Activated gamma-delta T cell (primary cell): Measurements from ENCODE around the gene NACAD.

ENCODE experiments used
- DNase-seq: peaks from one replicate; lab custom pipeline; 2025; lab: John Stamatoyannopoulos, UW
- total RNA-seq, 2 donors: gene quantifications; one replicate each; lab custom pipeline; 2026; lab: John Stamatoyannopoulos, UW

NACAD gene, protein sequence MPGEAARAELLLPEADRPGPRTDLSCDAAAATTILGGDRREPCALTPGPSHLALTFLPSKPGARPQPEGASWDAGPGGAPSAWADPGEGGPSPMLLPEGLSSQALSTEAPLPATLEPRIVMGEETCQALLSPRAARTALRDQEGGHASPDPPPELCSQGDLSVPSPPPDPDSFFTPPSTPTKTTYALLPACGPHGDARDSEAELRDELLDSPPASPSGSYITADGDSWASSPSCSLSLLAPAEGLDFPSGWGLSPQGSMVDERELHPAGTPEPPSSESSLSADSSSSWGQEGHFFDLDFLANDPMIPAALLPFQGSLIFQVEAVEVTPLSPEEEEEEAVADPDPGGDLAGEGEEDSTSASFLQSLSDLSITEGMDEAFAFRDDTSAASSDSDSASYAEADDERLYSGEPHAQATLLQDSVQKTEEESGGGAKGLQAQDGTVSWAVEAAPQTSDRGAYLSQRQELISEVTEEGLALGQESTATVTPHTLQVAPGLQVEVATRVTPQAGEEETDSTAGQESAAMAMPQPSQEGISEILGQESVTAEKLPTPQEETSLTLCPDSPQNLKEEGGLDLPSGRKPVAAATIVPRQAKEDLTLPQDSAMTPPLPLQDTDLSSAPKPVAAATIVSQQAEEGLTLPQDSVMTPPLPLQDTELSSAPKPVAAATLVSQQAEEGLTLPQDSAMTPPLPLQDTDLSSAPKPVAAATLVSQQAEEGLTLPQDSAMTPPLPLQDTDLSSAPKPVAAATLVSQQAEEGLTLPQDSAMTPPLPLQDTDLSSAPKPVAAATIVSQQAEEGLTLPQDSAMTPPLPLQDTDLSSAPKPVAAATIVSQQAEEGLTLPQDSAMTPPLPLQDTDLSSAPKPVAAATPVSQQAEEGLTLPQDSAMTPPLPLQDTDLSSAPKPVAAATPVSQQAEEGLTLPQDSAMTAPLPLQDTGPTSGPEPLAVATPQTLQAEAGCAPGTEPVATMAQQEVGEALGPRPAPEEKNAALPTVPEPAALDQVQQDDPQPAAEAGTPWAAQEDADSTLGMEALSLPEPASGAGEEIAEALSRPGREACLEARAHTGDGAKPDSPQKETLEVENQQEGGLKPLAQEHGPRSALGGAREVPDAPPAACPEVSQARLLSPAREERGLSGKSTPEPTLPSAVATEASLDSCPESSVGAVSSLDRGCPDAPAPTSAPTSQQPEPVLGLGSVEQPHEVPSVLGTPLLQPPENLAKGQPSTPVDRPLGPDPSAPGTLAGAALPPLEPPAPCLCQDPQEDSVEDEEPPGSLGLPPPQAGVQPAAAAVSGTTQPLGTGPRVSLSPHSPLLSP (N-terminal part only)
- 0.05 to 0.26 reads per million in 2 donors for total RNA-seq

GRCh38 chr7:45088821-45089340 lies at the start of gene NACAD:
NACAD (minus strand) TSS chr7:45088969; CDS start chr7:45088894, 75 bp downstream.
- peak; percentile 40 for DNase-seq

DNA sequence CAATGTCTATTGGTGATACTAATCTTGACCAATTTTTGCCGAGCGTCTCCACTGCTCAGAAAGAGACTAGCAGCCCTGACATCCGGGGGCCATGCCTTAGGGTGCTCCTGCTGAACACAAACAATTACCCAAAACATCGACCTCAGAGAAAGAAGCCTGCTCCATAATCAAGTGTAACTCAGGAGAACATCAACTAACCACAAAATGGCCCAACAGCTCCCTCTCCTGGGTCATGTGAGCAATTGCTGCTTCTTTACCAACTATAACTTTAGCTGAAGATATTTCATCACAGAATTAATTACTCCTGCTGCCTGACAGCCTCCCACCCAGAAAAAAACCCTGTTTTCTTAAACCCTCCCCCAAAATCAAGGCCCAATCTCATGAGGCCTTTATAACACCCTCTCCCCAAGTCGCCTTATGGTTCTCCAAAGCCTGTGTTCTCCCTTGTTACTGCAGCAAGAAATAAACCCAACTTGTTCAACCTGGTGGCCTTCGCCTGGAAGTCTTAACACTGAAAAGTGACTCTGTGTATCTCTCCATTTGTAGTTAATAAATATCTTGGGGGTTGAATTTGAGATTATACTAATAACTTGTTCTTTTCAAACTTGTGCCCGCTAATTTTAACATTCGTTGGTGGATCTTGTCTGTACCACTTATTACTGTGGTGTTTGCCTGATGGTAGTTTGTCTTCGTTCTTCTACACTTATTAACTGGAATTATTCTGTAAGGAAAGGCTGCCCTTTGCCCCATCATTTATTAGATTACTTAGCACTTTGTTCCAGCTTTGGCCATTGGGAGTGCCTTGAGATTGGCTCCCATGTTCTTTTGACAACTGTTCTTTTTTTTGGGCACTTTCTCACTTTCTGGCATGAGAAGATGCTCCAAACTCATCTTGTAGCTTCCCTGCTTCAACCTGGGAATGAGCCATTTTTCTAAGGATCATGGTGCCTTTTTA lies 47.6 kb upstream of the NACAD start:
- no peak for DNase-seq

DNA sequence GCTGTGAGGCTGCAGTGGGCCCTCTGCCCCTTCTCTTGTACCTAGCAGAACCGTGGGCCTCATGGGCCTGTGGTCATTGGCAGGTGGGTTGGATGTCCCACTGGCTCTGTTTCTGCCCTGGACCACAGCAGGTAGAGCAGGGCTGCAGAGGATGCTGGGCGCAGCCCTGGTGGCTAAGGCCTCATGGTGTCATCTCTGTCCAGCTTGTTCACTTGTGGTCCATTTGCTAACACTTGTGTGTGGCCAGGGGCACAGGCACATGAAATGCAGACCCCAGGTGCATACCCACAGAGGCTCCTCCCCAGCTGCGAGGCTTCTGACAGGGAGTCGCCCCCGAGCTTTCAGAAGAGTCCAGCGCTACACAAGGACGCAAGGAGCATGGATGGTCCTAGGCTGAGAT lies 45.1 kb upstream of the NACAD start:
- DNase-seq = no peak

GRCh38 chr7:45133352-45133751 lies 44.6 kb upstream of the NACAD start:
- DNase-seq = no peak

DNA sequence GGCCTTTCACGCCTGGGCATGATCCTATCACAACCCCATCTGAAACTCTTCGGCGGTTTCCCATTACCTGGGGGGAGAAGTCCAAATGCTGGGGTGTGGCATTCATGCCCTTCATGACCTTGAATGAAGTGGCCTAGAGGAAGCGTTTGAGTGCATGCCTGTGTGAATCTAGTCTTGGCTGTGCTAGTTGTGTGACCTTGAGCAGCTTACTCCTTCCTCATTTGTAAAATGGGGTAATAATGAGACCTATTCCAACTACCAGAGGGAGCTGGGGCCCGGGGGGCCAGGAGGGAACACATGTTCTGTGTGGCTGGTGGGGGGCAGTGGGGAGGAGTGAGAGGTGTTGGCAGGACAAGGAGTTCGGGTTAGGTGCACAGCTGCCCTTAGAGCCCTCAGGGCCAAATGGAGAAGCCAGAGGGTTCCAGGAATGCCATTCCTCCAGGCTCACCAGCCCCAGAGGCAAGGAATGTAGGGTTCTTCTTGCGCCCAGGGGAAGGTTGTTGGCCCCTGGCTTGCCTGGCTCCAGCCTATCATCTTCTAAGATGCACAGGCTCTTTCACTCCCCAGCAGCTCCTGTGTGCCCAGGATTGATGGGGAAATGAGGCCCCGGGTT lies 44.0 kb upstream of the NACAD start:
- DNase-seq = no peak

- no peak for DNase-seq
Observed at GRCh38 chr7:45131891-45132290, 43.1 kb upstream of the NACAD start.

DNA sequence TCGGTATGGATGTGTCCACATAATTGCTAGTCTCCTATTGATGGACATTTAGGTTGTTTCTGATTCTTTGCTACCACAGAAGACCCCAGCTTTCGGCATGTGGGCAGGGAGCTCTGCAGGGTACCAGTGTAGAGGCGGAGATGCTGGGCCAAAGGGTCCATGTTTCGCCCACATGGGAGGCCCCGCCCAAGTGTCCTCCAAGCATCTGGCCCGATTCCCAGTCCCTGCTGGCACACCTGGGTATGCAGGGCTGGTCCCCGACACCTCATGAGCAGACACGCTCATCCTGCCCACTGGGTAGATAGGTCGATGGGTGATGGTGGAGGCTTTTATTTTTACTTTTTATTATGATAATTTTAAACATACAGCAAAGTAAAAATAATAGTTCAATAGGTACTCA lies 42.1 kb upstream of the NACAD start:
- DNase-seq = no peak

DNA sequence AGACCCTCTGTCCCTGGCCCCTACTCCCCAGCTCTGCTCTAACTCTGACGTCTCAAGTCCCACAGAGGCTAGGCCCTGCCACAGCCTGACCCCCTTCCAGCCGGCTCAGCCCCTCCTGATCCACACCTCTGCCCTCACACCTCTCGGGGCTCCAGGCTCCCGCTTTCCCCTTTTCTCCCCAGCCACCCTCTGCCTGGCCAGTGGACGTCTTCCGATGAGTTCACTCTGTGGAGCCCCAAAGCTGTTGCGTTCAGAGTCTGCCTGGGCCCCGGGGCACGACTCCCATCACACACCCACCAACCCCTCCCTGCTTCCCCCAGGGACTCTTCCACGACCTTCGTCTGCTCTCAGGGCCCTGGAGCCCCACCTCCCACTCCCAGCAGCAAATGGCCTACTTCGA lies 41.1 kb upstream of the NACAD start:
- no peak for DNase-seq

- DNase-seq = no peak
Observed at GRCh38 chr7:45129181-45129800, 40.5 kb upstream of the NACAD start.

- DNase-seq = no peak
Observed at GRCh38 chr7:45126920-45127319, 38.2 kb upstream of the NACAD start.

- DNase-seq = no peak
Observed at GRCh38 chr7:45126201-45126600, 37.4 kb upstream of the NACAD start.

DNA sequence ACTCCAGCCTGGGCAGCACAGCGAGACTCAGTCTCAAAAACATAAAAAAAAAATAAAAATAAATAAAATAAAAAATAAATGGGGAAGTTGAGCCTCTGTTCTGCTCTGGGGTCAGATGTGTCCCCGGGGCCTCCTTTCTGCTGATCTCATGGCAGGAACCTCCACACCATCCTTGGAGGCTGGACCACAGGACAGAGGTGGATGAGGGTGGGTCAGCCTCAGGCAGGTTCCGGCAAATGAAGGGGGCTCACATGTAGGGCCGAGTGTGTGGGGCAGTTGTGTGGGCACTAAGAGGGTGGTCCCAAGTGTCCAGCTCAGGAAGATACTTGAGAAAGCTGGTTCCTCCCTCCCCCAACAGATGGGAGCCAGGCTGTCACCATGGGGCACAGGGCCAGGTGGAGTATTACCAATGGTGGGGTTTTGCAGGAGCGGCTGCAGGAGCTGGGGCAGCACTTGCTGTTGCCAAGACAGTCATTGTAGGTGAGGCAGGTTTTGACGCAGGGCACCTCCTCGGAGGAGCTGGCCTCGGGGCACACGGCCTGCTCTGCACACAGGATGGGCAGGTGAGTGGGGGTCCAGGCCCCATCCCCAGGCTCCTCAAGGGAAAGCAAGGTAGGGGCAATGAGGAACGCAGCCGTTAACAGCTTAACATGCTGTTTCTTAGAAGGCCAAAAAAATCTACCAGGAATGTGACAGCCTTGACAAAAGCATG lies 36.6 kb upstream of the NACAD start:
- DNase-seq = no peak

GRCh38 chr7:45123913-45124710 lies 35.3 kb upstream of the NACAD start:
- DNase-seq = no peak

- no peak for DNase-seq
Observed at GRCh38 chr7:45122975-45123860, 34.4 kb upstream of the NACAD start.

DNA sequence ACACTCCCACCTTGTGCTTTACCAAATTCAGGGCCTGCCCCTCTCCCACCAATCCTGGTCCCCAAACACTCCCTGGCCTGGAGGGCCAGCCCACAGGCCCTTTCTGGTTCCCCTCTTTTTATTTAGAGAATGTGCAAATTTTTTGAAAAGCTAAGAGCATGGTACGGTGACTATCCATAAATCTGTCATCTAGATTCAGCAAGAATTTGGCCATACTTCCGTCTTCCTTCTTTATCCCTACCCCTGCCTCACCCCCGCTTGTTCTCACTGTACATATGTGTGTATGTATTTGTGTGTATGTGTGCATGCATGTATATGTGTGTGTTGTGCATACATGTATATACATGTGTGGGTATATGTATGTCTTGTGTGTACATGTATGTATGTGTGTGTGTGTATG lies 30.8 kb upstream of the NACAD start:
- DNase-seq = no peak

GRCh38 chr7:45118889-45119331 lies 30.1 kb upstream of the NACAD start:
- no peak for DNase-seq

DNA sequence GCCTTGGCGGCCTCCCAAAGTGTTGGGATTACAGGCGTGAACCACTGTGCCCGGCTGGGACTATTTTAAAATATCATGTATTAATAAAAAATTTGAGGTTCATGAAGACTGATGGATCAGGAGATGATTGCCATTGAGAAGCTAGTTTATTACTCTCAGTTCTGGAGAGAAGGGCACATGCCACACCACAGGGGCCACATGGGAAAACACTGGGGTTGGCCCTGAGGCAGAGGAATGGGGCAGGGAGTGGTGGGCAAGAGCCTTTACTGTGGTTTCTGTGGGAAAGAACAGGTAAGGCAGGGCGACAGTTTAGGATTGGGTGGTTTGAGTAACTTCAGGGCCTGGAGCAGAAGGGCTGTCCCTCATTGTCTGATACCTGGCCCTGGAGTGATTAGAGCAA lies 29.5 kb upstream of the NACAD start:
- no peak for DNase-seq
